Stomach (tissue), 4 donors: ENCODE measurements around the gene SERPINB2.

Experiments used
- CTCF ChIP-seq, 7 experiments: fragments of 450-650 bp in 4 of 7; fragments of 200-600 bp in 3 of 7; sonication (generic) in 3 of 7; IDR thresholded peaks; one replicate each; pipeline ENCODE4 v1.5.1; 2016 to 2019; ENCODE audit warnings: antibody characterized with exemption in 7 of 7, control low read depth in 2 of 7, mild to moderate bottlenecking in 1 of 7
- POLR2AphosphoS5 ChIP-seq, 3 donors: sonication (generic); formaldehyde crosslinking; IDR thresholded peaks; one replicate each; pipeline ENCODE4 v1.6.1; 2016; ENCODE audit warnings: antibody characterized with exemption in 3 of 3

DNA sequence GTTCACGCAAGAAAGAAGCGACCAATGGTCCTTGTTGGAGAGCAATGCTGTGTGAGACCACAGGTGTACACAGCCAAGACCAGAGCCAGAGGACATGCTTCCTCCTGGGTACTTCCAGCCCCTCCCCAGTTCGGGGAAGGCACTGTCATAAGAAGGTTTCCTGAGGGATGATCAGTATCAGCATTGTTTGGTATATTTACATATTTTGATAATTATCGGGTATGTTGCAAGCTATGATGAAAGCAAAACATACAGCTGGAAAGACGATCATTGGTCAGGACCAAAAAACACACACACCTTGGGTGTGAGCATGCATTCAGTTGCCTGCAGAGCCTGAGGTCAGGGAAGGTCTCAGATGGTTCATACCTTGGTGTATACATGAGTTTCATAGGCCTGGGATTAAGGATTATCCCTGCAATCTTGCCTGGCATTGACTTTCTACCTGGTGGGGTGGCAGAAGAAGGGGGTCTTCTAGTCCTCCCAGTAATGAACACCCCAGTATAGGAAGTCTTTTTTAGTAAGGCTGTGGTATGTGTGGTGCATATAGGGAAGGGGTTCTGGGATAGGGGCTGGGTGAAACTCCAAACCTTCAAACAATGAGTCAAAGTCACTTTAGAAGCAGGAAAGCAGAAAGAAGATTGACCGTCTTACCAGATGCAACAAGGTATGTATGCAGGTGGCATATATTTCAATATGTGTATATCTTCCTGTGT, 2.9 kb downstream of the SERPINB2 start:
- TF ChIP-seq CTCF (IDR thresholded peaks at IDR 0.05) (no peak), POLR2AphosphoS5 (IDR thresholded peaks at IDR 0.05) (no peak)
